Naive thymus-derived CD8-positive, alpha-beta T cell (primary cell): ENCODE results near the gene LIPM. TPM values are rescaled to one million over a fixed set of nuclear protein-coding genes. Genes with fewer than 3 reads are reported as not detected.
"Not testable (repeated sequence)": the region's sequence is repeated elsewhere in the genome, so short reads cannot be mapped to it uniquely, and the experiment has no call there.

Experiments used
- ATAC-seq, 2 donors: fragments of 150-1000 bp; cut with Tn5 transposase in 1 of 2; sonication (Bioruptor Pico), chemical (Tn5 transposase) in 1 of 2; 1 replicate in 1 of 2; 2 replicates in 1 of 2; pipeline ENCODE4 v1.10.0; 2021; ENCODE audit warnings: mild to moderate bottlenecking in 2 of 2, moderate library complexity in 2 of 2
- POLR2A ChIA-PET: fragments of 350-600 bp; sonication (Branson Sonifier 250); formaldehyde crosslinking; loops from one replicate; lab custom pipeline; 2021; ENCODE audit warnings: antibody characterized with exemption; lab: Charles Lee
- DNase-seq, 10 donors: peaks; one replicate each; pipeline versions ENCODE4 v3.0.0 to v3.0.0-alpha.2; 2020 to 2022
- H3K27ac Mint-ChIP-seq, 10 donors: one replicate each; pipeline ENCODE4 v1.8.0; 2020 to 2022; ENCODE audit warnings: mild to moderate bottlenecking in 10 of 10, mixed read lengths in 10 of 10, moderate library complexity in 4 of 10, inconsistent platforms in 1 of 10
- H3K27me3 Mint-ChIP-seq, 5 donors: one replicate each; pipeline ENCODE4 v1.8.0; 2021 to 2022; ENCODE audit warnings: mixed read lengths in 5 of 5
- H3K36me3 Mint-ChIP-seq, 3 donors: one replicate each; pipeline ENCODE4 v1.8.0; 2020 to 2022; ENCODE audit warnings: mixed read lengths in 3 of 3, mild to moderate bottlenecking in 2 of 3, inconsistent platforms in 1 of 3
- H3K4me1 Mint-ChIP-seq, 4 donors: one replicate each; pipeline ENCODE4 v1.8.0; 2021 to 2022; ENCODE audit warnings: mixed read lengths in 4 of 4
- H3K4me3 Mint-ChIP-seq, 10 donors: one replicate each; pipeline ENCODE4 v1.8.0; 2020 to 2022; ENCODE audit warnings: mild to moderate bottlenecking in 10 of 10, mixed read lengths in 10 of 10, moderate library complexity in 6 of 10, inconsistent platforms in 1 of 10
- H3K9me3 Mint-ChIP-seq, 9 donors: one replicate each; pipeline ENCODE4 v1.8.0; 2020 to 2022; ENCODE audit warnings: mixed read lengths in 9 of 9, mild to moderate bottlenecking in 3 of 9, inconsistent platforms in 1 of 9, moderate library complexity in 1 of 9
- polyA plus RNA-seq, 3 donors: library from polyadenylated mRNA; unstranded; fragments of 300-500 nt; fragmentation: Illumina TruSeq; gene quantifications; one replicate each; pipeline ENCODE4 v1.2.3, GENCODE V29; 2021
- total RNA-seq, 8 experiments: library from RNA in 2 of 8; stranded (reverse) in 2 of 8; gene quantifications; one replicate each; pipeline ENCODE4 v1.2.3 and lab custom pipeline; 2021 to 2026

Gene LIPM
- total and polyA plus RNA-seq, 5 experiments from 2014 or later, result not detected

- POLR2A ChIA-PET, result interaction anchor here (0.6 kb wide), 1 partner anchor 1878 kb away, joined by 3 read pairs; no protein-coding TSS in a partner anchor
- no peak overlapping the region for H3K4me3 Mint-ChIP-seq
- peak overlapping the region in 1 of 10 donors; percentile 9 for H3K27ac Mint-ChIP-seq
- peaks cover 0 to 4% (median 0%) of the 10 kb centered on the region in 5 donors for H3K27me3 Mint-ChIP-seq
- no peaks in the 10 kb centered on the region for H3K36me3 Mint-ChIP-seq
- no peak for ATAC-seq
- peaks cover 10 to 33% (median 33%) of the 10 kb centered on the region in 4 donors for H3K4me1 Mint-ChIP-seq
- DNase-seq, result no peak
- H3K9me3 Mint-ChIP-seq, result no peaks in the 10 kb centered on the region
Observed at GRCh38 chr10:88832376-88832775, 29.8 kb downstream of the LIPM start.

- POLR2A ChIA-PET, result no interaction called here
- Mint-ChIP-seq H3K9me3 (no peaks in the 10 kb centered on the region), H3K27me3 (peaks cover 0 to 4% (median 0%) of the 10 kb centered on the region in 5 donors), H3K36me3 (no peaks in the 10 kb centered on the region), H3K4me3 (no peak overlapping the region), H3K4me1 (peaks cover 10 to 33% (median 31%) of the 10 kb centered on the region in 4 donors), H3K27ac (peak overlapping the region in 3 of 10 donors; percentile 9 to 57 (median 12))
- no peak for ATAC-seq
- DNase-seq, result no peak
Observed at GRCh38 chr10:88833156-88833555, 30.6 kb downstream of the LIPM start.

GRCh38 chr10:88833723-88834122, 31.2 kb downstream of the LIPM start:
- POLR2A ChIA-PET, result interaction anchor here (3.0 kb wide), 1 partner anchor 47 kb away, joined by 15 read pairs; the partner anchor contains the start of gene STAMBPL1
- Mint-ChIP-seq H3K4me3 (peak overlapping the region in 2 of 10 donors; percentile 18 to 46), H3K27ac (peak overlapping the region in 2 of 10 donors; percentile 12 to 14), H3K36me3 (no peaks in the 10 kb centered on the region), H3K4me1 (peaks cover 10 to 32% (median 30%) of the 10 kb centered on the region in 4 donors), H3K27me3 (peaks cover 0 to 4% (median 0%) of the 10 kb centered on the region in 5 donors), H3K9me3 (no peaks in the 10 kb centered on the region)
- ATAC-seq, result no peak
- no peak for DNase-seq

GRCh38 chr10:88835096-88835909, 32.8 kb downstream of the LIPM start:
- no peaks in the 10 kb centered on the region for H3K36me3 Mint-ChIP-seq
- H3K27ac Mint-ChIP-seq, result no peak overlapping the region
- DNase-seq (peak; percentile 64 to 91 (median 81)), ATAC-seq (peak; percentile 95 to 97)
- H3K9me3 Mint-ChIP-seq, result no peaks in the 10 kb centered on the region
- H3K4me3 Mint-ChIP-seq, result no peak overlapping the region
- H3K4me1 Mint-ChIP-seq, result peaks cover 10 to 32% (median 28%) of the 10 kb centered on the region in 4 donors
- POLR2A ChIA-PET, result interaction anchor here (1.0 to 3.0 kb wide), 3 partner anchors 9 to 97 kb away, joined by 3 to 15 read pairs (median 9); partner anchors contain the start of gene STAMBPL1
- H3K27me3 Mint-ChIP-seq, result peaks cover 0 to 4% (median 0%) of the 10 kb centered on the region in 5 donors

- Mint-ChIP-seq H3K4me1 (peaks cover 7 to 26% (median 24%) of the 10 kb centered on the region in 4 donors), H3K27ac (no peak overlapping the region), H3K27me3 (peaks cover 0 to under 1% (median 0%) of the 10 kb centered on the region in 5 donors), H3K9me3 (no peaks in the 10 kb centered on the region), H3K4me3 (no peak overlapping the region), H3K36me3 (no peaks in the 10 kb centered on the region)
- POLR2A ChIA-PET, result interaction anchor here (2.0 to 3.0 kb wide), 2 partner anchors 45 to 96 kb away, joined by 9 to 15 read pairs; partner anchors contain the start of gene STAMBPL1
- ATAC-seq, result no peak
- no peak for DNase-seq
Observed at GRCh38 chr10:88835910-88836221, 33.3 kb downstream of the LIPM start.

GRCh38 chr10:88837632-88838031, 35.1 kb downstream of the LIPM start:
- ATAC-seq, H3K27me3 Mint-ChIP-seq, DNase-seq, H3K36me3 Mint-ChIP-seq, H3K9me3 Mint-ChIP-seq, H3K4me3 Mint-ChIP-seq, H3K27ac Mint-ChIP-seq: not testable (repeated sequence)
- H3K4me1 Mint-ChIP-seq, result peaks cover 4 to 15% (median 13%) of the 10 kb centered on the region in 4 donors
- POLR2A ChIA-PET, result interaction anchor here (1.3 kb wide), 1 partner anchor 42 kb away, joined by 5 read pairs; the partner anchor contains the start of gene STAMBPL1

GRCh38 chr10:88838766-88839350, 36.3 kb downstream of the LIPM start:
- ATAC-seq (no peak), DNase-seq (no peak)
- Mint-ChIP-seq H3K27ac (no peak overlapping the region), H3K4me1 (peaks cover under 1 to 3% (median 2%) of the 10 kb centered on the region in 4 donors), H3K4me3 (no peak overlapping the region), H3K36me3 (no peaks in the 10 kb centered on the region), H3K9me3 (no peaks in the 10 kb centered on the region), H3K27me3 (peaks cover 0 to under 1% (median 0%) of the 10 kb centered on the region in 5 donors)
- POLR2A ChIA-PET, result no interaction called here

- Mint-ChIP-seq H3K27ac (no peak overlapping the region), H3K4me3 (no peak overlapping the region), H3K36me3 (no peaks in the 10 kb centered on the region), H3K27me3 (peaks cover 0 to 2% (median 1%) of the 10 kb centered on the region in 5 donors), H3K9me3 (no peaks in the 10 kb centered on the region), H3K4me1 (no peaks in the 10 kb centered on the region)
- POLR2A ChIA-PET, result no interaction called here
- ATAC-seq (no peak), DNase-seq (no peak)
Observed at GRCh38 chr10:88840104-88840503, 37.6 kb downstream of the LIPM start.

- POLR2A ChIA-PET, result no interaction called here
- ATAC-seq, result no peak
- H3K4me1 Mint-ChIP-seq, result no peaks in the 10 kb centered on the region
Observed at GRCh38 chr10:88840881-88841280, 38.4 kb downstream of the LIPM start.

GRCh38 chr10:88841316-88842111, 39.0 kb downstream of the LIPM start:
- H3K4me1 Mint-ChIP-seq, result no peaks in the 10 kb centered on the region
- no peak overlapping the region for H3K27ac Mint-ChIP-seq
- H3K27me3 Mint-ChIP-seq, result peaks cover 1 to 11% (median 4%) of the 10 kb centered on the region in 5 donors
- no peaks in the 10 kb centered on the region for H3K36me3 Mint-ChIP-seq
- POLR2A ChIA-PET, result interaction anchor here (1.0 kb wide), 1 partner anchor 38 kb away, joined by 3 read pairs; the partner anchor contains the start of gene STAMBPL1
- H3K4me3 Mint-ChIP-seq, result no peak overlapping the region
- DNase-seq, result no peak
- ATAC-seq, result no peak
- no peaks in the 10 kb centered on the region for H3K9me3 Mint-ChIP-seq

More at GRCh38 chr10:88840881-88841280, 38.4 kb downstream of the LIPM start:
- H3K4me3 Mint-ChIP-seq, result no peak overlapping the region
- H3K9me3 Mint-ChIP-seq, result no peaks in the 10 kb centered on the region
- no peaks in the 10 kb centered on the region for H3K36me3 Mint-ChIP-seq
- no peak for DNase-seq
- no peak overlapping the region for H3K27ac Mint-ChIP-seq
- H3K27me3 Mint-ChIP-seq, result peaks cover 1 to 8% (median 4%) of the 10 kb centered on the region in 5 donors

GRCh38 chr10:88843171-88843570, 40.6 kb downstream of the LIPM start:
- Mint-ChIP-seq H3K27ac (no peak overlapping the region), H3K36me3 (no peaks in the 10 kb centered on the region), H3K27me3 (peaks cover 1 to 11% (median 4%) of the 10 kb centered on the region in 5 donors), H3K4me3 (no peak overlapping the region), H3K9me3 (no peaks in the 10 kb centered on the region), H3K4me1 (peaks cover 0 to under 1% (median 0%) of the 10 kb centered on the region in 4 donors)
- POLR2A ChIA-PET, result no interaction called here
- ATAC-seq (no peak), DNase-seq (no peak)

- no peaks in the 10 kb centered on the region for H3K9me3 Mint-ChIP-seq
- H3K36me3 Mint-ChIP-seq, result no peaks in the 10 kb centered on the region
Observed at GRCh38 chr10:88848499-88848898, 46.0 kb downstream of the LIPM start.

More at GRCh38 chr10:88848499-88848898, 46.0 kb downstream of the LIPM start:
- ATAC-seq (no peak), DNase-seq (no peak)
- Mint-ChIP-seq H3K27ac (no peak overlapping the region), H3K4me1 (peaks cover 0 to 11% (median 7%) of the 10 kb centered on the region in 4 donors), H3K27me3 (peaks cover 1 to 11% (median 6%) of the 10 kb centered on the region in 5 donors), H3K4me3 (no peak overlapping the region)
- POLR2A ChIA-PET, result interaction anchor here (0.6 kb wide), 1 partner anchor 31 kb away, joined by 3 read pairs; the partner anchor contains the start of gene STAMBPL1
